Right atrium auricular region (tissue), 2 donors: ENCODE results near the gene CLEC16A. TPM values are rescaled to one million over a fixed set of nuclear protein-coding genes. Genes with fewer than 3 reads are reported as not detected.

Experiments
- DNase-seq: peaks from one replicate; pipeline ENCODE4 v3.0.0-alpha.2; 2019; ENCODE audit warnings: low spot score
- H3K27ac ChIP-seq, 2 donors: fragments of 200-600 bp; sonication (generic); 1 replicate in 1 of 2; 2 replicates in 1 of 2; pipeline ENCODE4 v1.5.1; 2016 to 2019
- H3K27me3 ChIP-seq, 2 donors: fragments of 200-600 bp; sonication (generic); one replicate each; pipeline versions ENCODE4 v1.5.1 to v1.6.0; 2017 to 2019
- H3K36me3 ChIP-seq: fragments of 200-600 bp; sonication (generic); one replicate; pipeline ENCODE4 v1.5.1; 2016
- H3K4me1 ChIP-seq, 2 donors: fragments of 200-600 bp; sonication (generic); one replicate each; pipeline versions ENCODE4 v1.5.1 to v1.6.0; 2017 to 2019
- H3K4me3 ChIP-seq, 2 donors: fragments of 200-600 bp; sonication (generic); 1 replicate in 1 of 2; 2 replicates in 1 of 2; pipeline ENCODE4 v1.5.1; 2017 to 2019; ENCODE audit warnings: mild to moderate bottlenecking in 1 of 2, moderate library complexity in 1 of 2
- H3K9me3 ChIP-seq, 2 donors: fragments of 200-600 bp; sonication (generic); one replicate each; pipeline ENCODE4 v1.5.1; 2019
- CTCF ChIP-seq, 2 donors: fragments of 200-600 bp; sonication (generic); IDR thresholded peaks; one replicate each; pipeline ENCODE4 v1.5.1; 2019; ENCODE audit warnings: antibody characterized with exemption in 2 of 2
- total RNA-seq, 2 donors: library from RNA; depleted of rRNA; stranded (reverse); fragments of >200 nt; gene quantifications; one replicate each; pipeline ENCODE4 v1.1.0, GENCODE V29; 2016

CLEC16A gene
- total RNA-seq, 2 donors from 2014 or later: 24.1 to 49.0 TPM

- Histone ChIP-seq H3K36me3 (no peaks in the 10 kb centered on the region), H3K4me3 (no peak overlapping the region), H3K27me3 (no peaks in the 10 kb centered on the region), H3K27ac (no peak overlapping the region), H3K4me1 (peaks cover 0 to 3% of the 10 kb centered on the region in 2 donors), H3K9me3 (no peaks in the 10 kb centered on the region)
- TF ChIP-seq CTCF (IDR thresholded peaks at IDR 0.05): no peak
- DNase-seq: no peak
These were observed 256.2 kb downstream of the CLEC16A start for GRCh38 chr16:11200592-11200991.

- TF ChIP-seq CTCF (IDR thresholded peaks at IDR 0.05): no peak
- Histone ChIP-seq H3K4me1 (peaks cover 0 to 9% of the 10 kb centered on the region in 2 donors), H3K36me3 (no peaks in the 10 kb centered on the region), H3K27me3 (no peaks in the 10 kb centered on the region), H3K4me3 (no peak overlapping the region), H3K9me3 (no peaks in the 10 kb centered on the region), H3K27ac (no peak overlapping the region)
- no peak for DNase-seq
These were observed 257.3 kb downstream of the CLEC16A start for GRCh38 chr16:11201498-11202259.

GRCh38 chr16:11202260-11203091 is 258.1 kb downstream of the CLEC16A start:
- no peak overlapping the region for H3K27ac ChIP-seq
- no peak for TF ChIP-seq CTCF (IDR thresholded peaks at IDR 0.05)
- H3K4me3 ChIP-seq: no peak overlapping the region
- peaks cover 0 to 9% of the 10 kb centered on the region in 2 donors for H3K4me1 ChIP-seq
- H3K9me3 ChIP-seq: peaks cover 0 to under 1% of the 10 kb centered on the region in 2 donors
- no peaks in the 10 kb centered on the region for H3K36me3 ChIP-seq
- H3K27me3 ChIP-seq: no peaks in the 10 kb centered on the region
- DNase-seq: no peak

GRCh38 chr16:11203111-11203623 is 258.8 kb downstream of the CLEC16A start:
- Histone ChIP-seq H3K4me3 (no peak overlapping the region), H3K27me3 (no peaks in the 10 kb centered on the region), H3K9me3 (peaks cover 0 to 5% of the 10 kb centered on the region in 2 donors), H3K4me1 (peaks cover 0 to 9% of the 10 kb centered on the region in 2 donors), H3K27ac (no peak overlapping the region), H3K36me3 (no peaks in the 10 kb centered on the region)
- no peak for DNase-seq
- TF ChIP-seq CTCF (IDR thresholded peaks at IDR 0.05): no peak

GRCh38 chr16:11204513-11205047 is 260.2 kb downstream of the CLEC16A start:
- H3K27me3 ChIP-seq: no peaks in the 10 kb centered on the region
- TF ChIP-seq CTCF (IDR thresholded peaks at IDR 0.05): no peak
- peaks cover 0 to 9% of the 10 kb centered on the region in 2 donors for H3K4me1 ChIP-seq

More at GRCh38 chr16:11204513-11205047, 260.2 kb downstream of the CLEC16A start:
- no peak for DNase-seq
- H3K36me3 ChIP-seq: no peaks in the 10 kb centered on the region
- H3K27ac ChIP-seq: no peak overlapping the region
- no peak overlapping the region for H3K4me3 ChIP-seq
- peaks cover 0 to 5% of the 10 kb centered on the region in 2 donors for H3K9me3 ChIP-seq
